Neural cell (in vitro differentiated cells): ENCODE results near the gene PCBD2. TPM values are rescaled to one million over a fixed set of nuclear protein-coding genes. Genes with fewer than 3 reads are reported as not detected.
A peak's percentile ranks its signal among the peaks of the same experiment; 100 is the strongest.

Experiments used
- H2AFZ ChIP-seq: fragments of 200-600, 300-800 bp; sonication (generic), shearing (Covaris generic); 2 replicates; pipeline ENCODE4 v1.6.0; 2014; ENCODE audit warnings: low read depth, mild to moderate bottlenecking, antibody characterized with exemption, low read length, moderate library complexity
- H3F3A ChIP-seq: fragments of 200-600 bp; shearing (Covaris generic); 2 replicates; pipeline ENCODE4 v1.6.1; 2016; ENCODE audit warnings: mild to moderate bottlenecking, moderate library complexity, mixed read lengths, antibody characterized with exemption, low read length; ENCODE audit not compliant: insufficient read depth, poor library complexity, severe bottlenecking
- H3K27ac ChIP-seq: fragments of 200-600, 300-800 bp; sonication (generic), shearing (Covaris generic); 2 replicates; pipeline ENCODE4 v1.5.1; 2014; ENCODE audit warnings: mild to moderate bottlenecking, low read length, moderate library complexity
- H3K27me3 ChIP-seq: fragments of 300-800, 200-600 bp; sonication (generic), shearing (Covaris generic); 2 replicates; pipeline ENCODE4 v1.6.0; 2014; ENCODE audit warnings: mild to moderate bottlenecking, low read depth, low read length, moderate library complexity; ENCODE audit not compliant: insufficient read depth
- H3K36me3 ChIP-seq: fragments of 300-800, 200-600 bp; sonication (generic), shearing (Covaris generic); 2 replicates; pipeline ENCODE4 v1.5.1; 2014; ENCODE audit warnings: mild to moderate bottlenecking, antibody characterized with exemption, low read length, moderate library complexity; ENCODE audit not compliant: insufficient read depth
- H3K4me2 ChIP-seq: fragments of 300-800, 200-600 bp; sonication (generic), shearing (Covaris generic); 2 replicates; pipeline ENCODE4 v1.6.0; 2014; ENCODE audit warnings: mild to moderate bottlenecking, low read length
- H3K4me3 ChIP-seq: fragments of 300-800, 200-600 bp; sonication (generic), shearing (Covaris generic); 2 replicates; pipeline ENCODE4 v1.5.1; 2014; ENCODE audit warnings: mild to moderate bottlenecking, low read length, moderate library complexity
- H3K79me2 ChIP-seq: fragments of 200-600 bp; shearing (Covaris generic); replicated peaks from 2 replicates; pipeline ENCODE4 v1.6.0; 2014; ENCODE audit warnings: mild to moderate bottlenecking, low read length, moderate library complexity; ENCODE audit not compliant: insufficient read depth
- H3K9ac ChIP-seq: fragments of 300-800, 200-600 bp; sonication (generic), shearing (Covaris generic); 2 replicates; pipeline ENCODE4 v1.6.1; 2016; ENCODE audit warnings: mild to moderate bottlenecking, low read length, mixed read lengths
- H3K9me2 ChIP-seq: fragments of 200-600 bp; shearing (Covaris generic); 2 replicates; pipeline ENCODE4 v1.6.1; 2016; ENCODE audit warnings: mild to moderate bottlenecking, low read length, mixed read lengths; ENCODE audit not compliant: insufficient read depth
- H3K9me3 ChIP-seq: fragments of 200-600, 300-800 bp; sonication (generic), shearing (Covaris generic); 2 replicates; pipeline ENCODE4 v1.6.1; 2016; ENCODE audit warnings: mild to moderate bottlenecking, mixed run types, low read length, moderate library complexity, mixed read lengths
- H4K20me1 ChIP-seq: fragments of 200-600 bp; shearing (Covaris generic); 2 replicates; pipeline ENCODE4 v1.6.1; 2016; ENCODE audit warnings: mild to moderate bottlenecking, mixed run types; ENCODE audit not compliant: insufficient read depth
- CTCF ChIP-seq: fragments of 450-650 bp; IDR thresholded peaks from 2 replicates; pipeline ENCODE4 v1.5.1; 2014; ENCODE audit warnings: antibody characterized with exemption, mild to moderate bottlenecking, moderate library complexity; ENCODE audit not compliant: poor library complexity, severe bottlenecking
- EP300 ChIP-seq: fragments of 450-650 bp; conservative IDR thresholded peaks from 2 replicates; pipeline ENCODE4 v1.6.1; 2014; ENCODE audit warnings: antibody characterized with exemption, mild to moderate bottlenecking, moderate library complexity; ENCODE audit not compliant: poor library complexity, severe bottlenecking
- EZH2 ChIP-seq: fragments of 200-600, 300-800 bp; shearing (Covaris generic), sonication (generic); IDR thresholded peaks from 2 replicates; pipeline ENCODE4 v1.6.1; 2014; ENCODE audit warnings: antibody characterized with exemption, low read length, borderline replicate concordance, mild to moderate bottlenecking; ENCODE audit not compliant: insufficient read depth, poor library complexity, severe bottlenecking
- MXI1 ChIP-seq: fragments of 450-650 bp; conservative IDR thresholded peaks from 2 replicates; pipeline ENCODE4 v1.6.1; 2014; ENCODE audit warnings: antibody characterized with exemption, mild to moderate bottlenecking; ENCODE audit not compliant: poor library complexity, severe bottlenecking
- POLR2AphosphoS5 ChIP-seq: IDR thresholded peaks from 2 replicates; pipeline ENCODE4 v1.6.1; 2012
- RAD21 ChIP-seq: fragments of 450-650 bp; conservative IDR thresholded peaks from 2 replicates; pipeline ENCODE4 v1.6.1; 2014; ENCODE audit warnings: antibody characterized with exemption, mild to moderate bottlenecking, moderate library complexity
- REST ChIP-seq: IDR thresholded peaks from 2 replicates; pipeline ENCODE4 v1.6.1; 2012; ENCODE audit warnings: borderline replicate concordance
- SMC3 ChIP-seq: fragments of 450-650 bp; conservative IDR thresholded peaks from 2 replicates; pipeline ENCODE4 v1.6.1; 2014; ENCODE audit warnings: antibody characterized with exemption, mild to moderate bottlenecking, moderate library complexity; ENCODE audit not compliant: poor library complexity
- TAF1 ChIP-seq: IDR thresholded peaks from 2 replicates; pipeline ENCODE4 v1.6.1; 2012; ENCODE audit warnings: low read depth
- polyA plus RNA-seq: library from polyadenylated mRNA; depleted of rRNA; stranded (reverse); fragments of >200 nt; gene quantifications from 2 replicates; pipeline ENCODE4 v1.2.3, GENCODE V29; 2014

Gene PCBD2
- polyA plus RNA-seq, 1 donor from 2014 or later = 6.0 TPM

GRCh38 chr5:134873987-134874830, 30.7 kb upstream of the PCBD2 start, which contains the start of gene TXNDC15:
TXNDC15 (plus strand) TSS chr5:134874371; CDS start chr5:134874428, 57 bp downstream.
- Histone ChIP-seq H3K4me2 (peak within 1 kb of the TSS; percentile 90), H3K9me3 (no peaks in the 10 kb centered on the region), H3K4me3 (peak within 1 kb of the TSS; percentile 97), H3K36me3 (no peaks in the 10 kb centered on the region), H3K79me2 (peaks cover 28% of the 10 kb centered on the region), H4K20me1 (no peaks in the 10 kb centered on the region), H2AFZ (peak within 1 kb of the TSS; percentile 95), H3K27me3 (no peaks in the 10 kb centered on the region), H3K9ac (peak within 1 kb of the TSS; percentile 94), H3F3A (no peaks in the 10 kb centered on the region), H3K9me2 (no peaks in the 10 kb centered on the region), H3K27ac (peak within 1 kb of the TSS; percentile 88)
- TF ChIP-seq EZH2 = no peak
- peak; percentile 98 for TF ChIP-seq TAF1
- TF ChIP-seq RAD21 = no peak
- no peak for TF ChIP-seq SMC3
- TF ChIP-seq MXI1 = peak; percentile 78
- no peak for TF ChIP-seq CTCF
- TF ChIP-seq POLR2AphosphoS5 = peak; percentile 92
- TF ChIP-seq REST = peak; percentile 93
- peak; percentile 54 for TF ChIP-seq EP300

- no peaks in the 10 kb centered on the region for H3K9me3 ChIP-seq
- H3K9ac ChIP-seq = peak overlapping the region; percentile 94
- peak overlapping the region; percentile 95 for H2AFZ ChIP-seq
- TF ChIP-seq SMC3 (no peak), REST (no peak), POLR2AphosphoS5 (peak; percentile 11), MXI1 (no peak)
- no peaks in the 10 kb centered on the region for H3K36me3 ChIP-seq
- peak overlapping the region; percentile 97 for H3K4me3 ChIP-seq
- H4K20me1 ChIP-seq = no peaks in the 10 kb centered on the region
- H3K4me2 ChIP-seq = peak overlapping the region; percentile 90
- H3K9me2 ChIP-seq = no peaks in the 10 kb centered on the region
- H3K27me3 ChIP-seq = no peaks in the 10 kb centered on the region
- H3K79me2 ChIP-seq = peaks cover 28% of the 10 kb centered on the region
- no peaks in the 10 kb centered on the region for H3F3A ChIP-seq
- H3K27ac ChIP-seq = peak overlapping the region; percentile 88
Measured at GRCh38 chr5:134874831-134875655, 29.9 kb upstream of the PCBD2 start.
